Stomach (tissue), 4 donors: ENCODE data around the gene TOMT.

Experiments used
- CTCF ChIP-seq, 7 experiments: fragments of 450-650 bp in 4 of 7; fragments of 200-600 bp in 3 of 7; sonication (generic) in 3 of 7; IDR thresholded peaks; one replicate each; pipeline ENCODE4 v1.5.1; 2016 to 2019; ENCODE audit warnings: antibody characterized with exemption in 7 of 7, control low read depth in 2 of 7, mild to moderate bottlenecking in 1 of 7
- POLR2A ChIP-seq, 4 donors: fragments of 450-650 bp; IDR thresholded peaks; one replicate each; pipeline ENCODE4 v1.6.1; 2016; ENCODE audit warnings: antibody characterized with exemption in 4 of 4, control low read depth in 2 of 4, mild to moderate bottlenecking in 1 of 4, moderate library complexity in 1 of 4
- POLR2AphosphoS5 ChIP-seq, 3 donors: sonication (generic); formaldehyde crosslinking; IDR thresholded peaks; one replicate each; pipeline ENCODE4 v1.6.1; 2016; ENCODE audit warnings: antibody characterized with exemption in 3 of 3

- TF ChIP-seq CTCF (IDR thresholded peaks at IDR 0.05): no peak
- no peak for TF ChIP-seq POLR2A (IDR thresholded peaks at IDR 0.05)
- no peak for TF ChIP-seq POLR2AphosphoS5 (IDR thresholded peaks at IDR 0.05)
These were observed 22.3 kb upstream of the TOMT start for GRCh38 chr11:72083414-72083813.
